Right lobe of liver (tissue), 6 donors: Measurements from ENCODE around the gene CTPS2. TPM values are rescaled to one million over a fixed set of nuclear protein-coding genes. Genes with fewer than 3 reads are reported as not detected.

Experiments
- ATAC-seq, 4 donors: fragments of 200-7000 bp; cut with Tn5 transposase; one replicate each; pipeline ENCODE4 v1.9.1; 2020; ENCODE audit warnings: mild to moderate bottlenecking in 4 of 4, moderate library complexity in 4 of 4
- DNase-seq, 3 donors: peaks; one replicate each; pipeline ENCODE4 v3.0.0-alpha.2; 2020
- H3K27ac ChIP-seq, 3 donors: fragments of 200-600 bp; one replicate each; pipeline ENCODE4 v1.8.0; 2022
- H3K27me3 ChIP-seq, 2 donors: fragments of 200-600 bp; one replicate each; pipeline ENCODE4 v1.8.0; 2022
- H3K36me3 ChIP-seq, 4 donors: fragments of 200-600 bp; sonication (generic) in 1 of 4; one replicate each; pipeline versions ENCODE4 v1.5.1 to v1.8.0; 2017 to 2022; ENCODE audit warnings: control low read depth in 1 of 4
- H3K4me1 ChIP-seq, 4 donors: fragments of 200-600 bp; sonication (generic) in 1 of 4; one replicate each; pipeline versions ENCODE4 v1.5.1 to v1.8.0; 2017 to 2022; ENCODE audit warnings: control low read depth in 1 of 4
- H3K4me3 ChIP-seq, 3 donors: fragments of 200-600 bp; one replicate each; pipeline ENCODE4 v1.8.0; 2022
- H3K9me3 ChIP-seq, 4 donors: fragments of 200-600 bp; sonication (generic) in 1 of 4; one replicate each; pipeline versions ENCODE4 v1.5.1 to v1.8.0; 2017 to 2022; ENCODE audit warnings: control low read depth in 1 of 4
- POLR2A ChIP-seq: fragments of 450-650 bp; IDR thresholded peaks from one replicate; pipeline ENCODE4 v1.6.1; 2017; ENCODE audit warnings: antibody characterized with exemption, mild to moderate bottlenecking
- WGBS: methylation state at CpG from one replicate; pipeline ENCODE4 v1.1.6; 2018; ENCODE audit warnings: low coverage, low lambda C conversion rate; ENCODE audit not compliant: insufficient coverage; ENCODE audit errors: missing lambda C conversion rate; 5-methylcytosine and 5-hydroxymethylcytosine counted together
- intact Hi-C, 2 donors: fragments of 100-400 bp; cut with DNase I; formaldehyde crosslinking; loops; one replicate each; pipeline versions ENCODE4 v1.11.2 to v1.14.1; 2022
- total RNA-seq, 6 experiments: library from RNA; depleted of rRNA in 2 of 6; stranded (reverse); fragments of >200 nt in 2 of 6; fragmentation: NEBNext Ultra II Directional in 3 of 6; extraction: Animal tissue kit (Norgen Biotek cat#: 25700) in 3 of 6; gene quantifications; one replicate each; pipeline versions ENCODE4 v1.1.0 to v1.2.4, GENCODE V29; 2016 to 2023
- TF ChIP-seq, protein P1 (sequence below), 4 donors: fragments of 200-600 bp in 3 of 4; fragments of 450-650 bp in 1 of 4; IDR thresholded peaks; one replicate each; pipeline versions ENCODE4 v1.5.1 to v1.8.0; 2016 to 2022; ENCODE audit warnings: antibody characterized with exemption in 4 of 4, mild to moderate bottlenecking in 2 of 4
- donor health status: DM: no; HTN: yes; CAD: no.
- donor health status: DM: no; HTN: no; CAD: no.
- donor health status: DM: no; HTN: no; CAD: no.
- donor health status: DM: no; HTN: yes; CAD: no.
- donor health status: DM: no; HTN: yes; CAD: no.

The CTPS2 gene
- total RNA-seq, 6 experiments from 2014 or later, result 5.0 to 10.3 (median 8.8) TPM

DNA sequence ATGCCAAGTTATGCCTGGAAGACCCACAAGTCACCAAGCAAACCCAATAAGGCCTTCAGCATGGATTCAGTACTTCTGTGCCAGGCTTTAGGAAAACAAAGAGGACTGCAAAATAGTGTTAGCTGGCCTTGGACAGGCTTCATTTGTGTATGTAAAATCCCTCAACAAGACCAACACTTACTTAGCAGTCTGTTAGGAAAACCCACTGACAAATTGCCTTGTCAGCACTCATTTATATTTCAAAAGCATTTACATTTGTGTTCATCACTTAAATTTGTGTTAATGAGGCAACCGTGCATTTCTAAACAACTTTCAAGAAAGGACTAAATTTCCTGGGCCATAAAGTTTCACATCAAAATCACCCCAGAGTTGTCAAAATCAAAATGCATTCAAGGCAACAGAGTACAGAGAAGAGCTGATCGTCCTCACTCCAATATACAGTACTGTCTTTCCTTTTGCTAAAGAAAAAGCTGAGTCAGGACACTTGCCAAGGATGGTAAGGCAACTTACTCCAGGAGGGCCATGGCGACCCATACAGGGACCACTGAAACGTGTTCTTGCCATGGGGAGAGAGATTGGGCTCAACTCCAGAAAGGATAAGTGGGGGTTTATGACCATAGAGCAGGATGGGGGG lies 61.0 kb downstream of the CTPS2 start:
- TF ChIP-seq, protein P1, sequence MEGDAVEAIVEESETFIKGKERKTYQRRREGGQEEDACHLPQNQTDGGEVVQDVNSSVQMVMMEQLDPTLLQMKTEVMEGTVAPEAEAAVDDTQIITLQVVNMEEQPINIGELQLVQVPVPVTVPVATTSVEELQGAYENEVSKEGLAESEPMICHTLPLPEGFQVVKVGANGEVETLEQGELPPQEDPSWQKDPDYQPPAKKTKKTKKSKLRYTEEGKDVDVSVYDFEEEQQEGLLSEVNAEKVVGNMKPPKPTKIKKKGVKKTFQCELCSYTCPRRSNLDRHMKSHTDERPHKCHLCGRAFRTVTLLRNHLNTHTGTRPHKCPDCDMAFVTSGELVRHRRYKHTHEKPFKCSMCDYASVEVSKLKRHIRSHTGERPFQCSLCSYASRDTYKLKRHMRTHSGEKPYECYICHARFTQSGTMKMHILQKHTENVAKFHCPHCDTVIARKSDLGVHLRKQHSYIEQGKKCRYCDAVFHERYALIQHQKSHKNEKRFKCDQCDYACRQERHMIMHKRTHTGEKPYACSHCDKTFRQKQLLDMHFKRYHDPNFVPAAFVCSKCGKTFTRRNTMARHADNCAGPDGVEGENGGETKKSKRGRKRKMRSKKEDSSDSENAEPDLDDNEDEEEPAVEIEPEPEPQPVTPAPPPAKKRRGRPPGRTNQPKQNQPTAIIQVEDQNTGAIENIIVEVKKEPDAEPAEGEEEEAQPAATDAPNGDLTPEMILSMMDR (IDR thresholded peaks at IDR 0.05), result no peak
- TF ChIP-seq POLR2A, result no peak
- Histone ChIP-seq H3K27me3 (peaks cover 0 to 4% of the 10 kb centered on the region in 2 donors), H3K9me3 (no peaks in the 10 kb centered on the region), H3K27ac (no peak overlapping the region), H3K4me1 (no peaks in the 10 kb centered on the region), H3K36me3 (no peaks in the 10 kb centered on the region), H3K4me3 (no peak overlapping the region)
- intact Hi-C loops, result no loop called here
- ATAC-seq (no peak), DNase-seq (no peak)
- 72% methylated on average over 4 of the region's 4 CpGs for WGBS

DNA sequence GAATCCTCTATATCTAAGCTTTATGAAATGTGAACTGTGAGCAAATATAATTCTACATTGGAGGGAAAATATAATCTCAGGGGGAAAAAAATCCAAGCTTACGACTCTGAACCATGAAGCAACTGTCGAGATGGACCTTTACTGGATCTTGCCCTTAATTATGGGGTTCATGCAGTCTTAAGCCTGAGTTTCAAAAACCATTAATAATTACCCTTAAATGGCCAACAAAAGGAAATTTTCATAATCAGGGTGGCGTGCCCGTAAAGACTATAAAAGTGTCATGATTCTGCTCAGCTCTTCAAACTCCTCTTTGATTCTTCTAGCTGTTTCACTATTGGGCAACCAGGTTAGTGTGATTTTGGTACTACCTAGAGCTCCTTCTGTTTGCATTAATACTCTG lies 62.6 kb downstream of the CTPS2 start, which contains the start of gene S100G:
S100G (plus strand) TSS at position 301 of the 400 bp plus-strand sequence. CDS start 849 bp downstream, outside the sequence.
- H3K27me3 ChIP-seq, result peaks cover 0 to 4% of the 10 kb centered on the region in 2 donors
- DNase-seq (no peak), ATAC-seq (no peak)
- no peaks in the 10 kb centered on the region for H3K4me1 ChIP-seq
- H3K9me3 ChIP-seq, result no peaks in the 10 kb centered on the region
- TF ChIP-seq POLR2A, result no peak
- TF ChIP-seq, protein P1 (IDR thresholded peaks at IDR 0.05), result no peak
- H3K36me3 ChIP-seq, result no peaks in the 10 kb centered on the region
- H3K4me3 ChIP-seq, result no peak within 1 kb of the TSS
- intact Hi-C loops, result no loop called here
- H3K27ac ChIP-seq, result no peak within 1 kb of the TSS
- WGBS, result 80% methylated on average over 4 of the region's 4 CpGs

DNA sequence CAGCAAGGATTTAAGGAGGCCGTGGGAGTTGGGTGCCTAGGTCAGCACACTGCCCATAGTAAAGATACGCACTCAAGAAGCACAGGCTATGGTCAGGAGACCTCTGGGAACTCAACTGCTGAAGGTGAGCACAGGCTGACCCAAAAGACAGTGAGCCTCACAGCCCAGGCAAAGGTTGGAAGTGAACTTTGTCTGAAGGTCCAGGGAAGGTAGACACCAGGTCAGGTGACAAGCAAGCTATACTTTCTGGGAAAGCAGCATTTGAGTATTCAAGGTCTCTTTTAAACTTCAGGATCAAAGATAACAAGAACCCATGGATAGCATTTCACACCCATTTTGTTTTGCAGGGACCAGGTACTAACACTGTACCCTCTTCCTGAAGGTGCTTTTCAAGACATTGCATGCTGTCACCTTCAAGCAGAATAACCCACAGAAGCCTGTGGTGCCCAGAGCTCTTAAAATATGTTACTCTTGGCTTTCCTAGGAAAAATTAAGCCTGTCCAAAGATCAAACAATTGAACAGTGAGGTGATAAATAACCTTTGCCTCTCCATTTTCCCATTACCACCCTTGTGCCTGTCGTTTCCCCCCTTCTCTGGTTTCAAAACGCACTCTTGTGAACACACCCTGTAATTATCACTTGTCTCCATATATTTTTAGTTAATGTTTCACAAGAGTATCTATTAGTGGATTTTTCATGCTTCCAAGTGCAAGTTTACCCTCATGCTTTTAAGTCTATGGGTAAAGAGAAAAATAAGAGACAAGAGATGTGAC lies 65.9 kb downstream of the CTPS2 start:
- ATAC-seq (no peak), DNase-seq (no peak)
- Histone ChIP-seq H3K4me3 (no peak overlapping the region), H3K9me3 (no peaks in the 10 kb centered on the region), H3K4me1 (no peaks in the 10 kb centered on the region), H3K36me3 (no peaks in the 10 kb centered on the region), H3K27me3 (no peaks in the 10 kb centered on the region), H3K27ac (no peak overlapping the region)
- WGBS, result 62% methylated on average over 4 of the region's 4 CpGs
- intact Hi-C loops, result no loop called here
- TF ChIP-seq POLR2A, result no peak
- TF ChIP-seq, protein P1 (IDR thresholded peaks at IDR 0.05), result no peak

DNA sequence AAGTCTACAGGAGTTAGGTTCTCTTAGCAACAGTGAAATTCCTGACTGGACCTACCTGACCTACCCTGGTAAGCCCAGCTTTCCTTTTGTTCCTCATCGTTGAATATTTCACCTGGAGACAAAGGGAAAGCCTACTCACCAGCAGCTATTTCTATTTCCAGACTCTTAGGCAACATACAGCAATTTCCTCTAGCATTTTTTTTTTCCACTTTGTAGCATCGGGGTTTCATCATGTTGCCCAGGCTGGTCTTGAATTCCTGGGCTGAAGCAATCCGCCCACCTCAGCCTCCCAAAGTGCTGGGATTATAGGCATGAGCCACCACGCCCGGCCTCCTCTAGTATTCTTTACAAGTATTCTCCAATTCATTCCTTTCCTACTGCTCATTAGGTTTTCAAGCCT lies 69.3 kb downstream of the CTPS2 start:
- no peak for DNase-seq
- no peaks in the 10 kb centered on the region for H3K4me1 ChIP-seq

More for the DNA sequence above, 69.3 kb downstream of the CTPS2 start:
- TF ChIP-seq, protein P1 (IDR thresholded peaks at IDR 0.05), result no peak
- TF ChIP-seq POLR2A, result no peak
- H3K27ac ChIP-seq, result no peak overlapping the region
- WGBS, result 56% methylated on average over 5 of the region's 5 CpGs
- no peaks in the 10 kb centered on the region for H3K36me3 ChIP-seq
- ATAC-seq, result no peak
- intact Hi-C loops, result no loop called here
- no peaks in the 10 kb centered on the region for H3K9me3 ChIP-seq
- no peaks in the 10 kb centered on the region for H3K27me3 ChIP-seq
- no peak overlapping the region for H3K4me3 ChIP-seq
